Suprapubic skin (tissue), 4 donors: ENCODE results near the gene C15orf39. TPM values are rescaled to one million over a fixed set of nuclear protein-coding genes. Genes with fewer than 3 reads are reported as not detected.

Source experiments
- DNase-seq, 2 donors: peaks; one replicate each; pipeline ENCODE4 v3.0.0-alpha.2; 2019; ENCODE audit warnings: low spot score in 2 of 2
- H3K27ac ChIP-seq: fragments of 200-600 bp; sonication (generic); one replicate; pipeline ENCODE4 v1.5.1; 2019
- H3K27me3 ChIP-seq: fragments of 200-600 bp; sonication (generic); one replicate; pipeline ENCODE4 v1.5.1; 2019
- H3K36me3 ChIP-seq: fragments of 200-600 bp; sonication (generic); one replicate; pipeline ENCODE4 v1.5.1; 2019
- H3K4me1 ChIP-seq: fragments of 200-600 bp; sonication (generic); one replicate; pipeline ENCODE4 v1.5.1; 2019
- H3K4me3 ChIP-seq: fragments of 200-600 bp; sonication (generic); one replicate; pipeline ENCODE4 v1.5.1; 2019; ENCODE audit warnings: mild to moderate bottlenecking
- H3K9me3 ChIP-seq: fragments of 200-600 bp; sonication (generic); one replicate; pipeline ENCODE4 v1.5.1; 2019
- EP300 ChIP-seq: sonication (generic); formaldehyde crosslinking; IDR thresholded peaks from one replicate; pipeline ENCODE4 v1.6.1; 2017; ENCODE audit warnings: antibody characterized with exemption
- POLR2A ChIP-seq, 2 donors: fragments of 450-650 bp; IDR thresholded peaks; one replicate each; pipeline ENCODE4 v1.6.1; 2017; ENCODE audit warnings: antibody characterized with exemption in 2 of 2, mild to moderate bottlenecking in 2 of 2, moderate library complexity in 2 of 2
- POLR2AphosphoS5 ChIP-seq, 3 donors: sonication (generic); formaldehyde crosslinking; IDR thresholded peaks; one replicate each; pipeline ENCODE4 v1.6.1; 2017; ENCODE audit warnings: antibody characterized with exemption in 3 of 3
- WGBS: methylation state at CpG from one replicate; pipeline ENCODE4 v1.1.5; 2018; 5-methylcytosine and 5-hydroxymethylcytosine counted together
- total RNA-seq, 4 donors: library from RNA; depleted of rRNA; stranded (reverse); fragments of >200 nt; gene quantifications; one replicate each; pipeline ENCODE4 v1.1.0, GENCODE V29; 2016
- TF ChIP-seq, protein P1 (sequence below), 2 donors: fragments of 200-600 bp in 1 of 2; fragments of 450-650 bp in 1 of 2; sonication (generic) in 1 of 2; IDR thresholded peaks; one replicate each; pipeline ENCODE4 v1.5.1; 2016 to 2019; ENCODE audit warnings: antibody characterized with exemption in 2 of 2, mild to moderate bottlenecking in 1 of 2, moderate library complexity in 1 of 2

Gene C15orf39
- total RNA-seq, 4 donors from 2014 or later = 33.0 to 35.2 (median 33.3) TPM

DNA sequence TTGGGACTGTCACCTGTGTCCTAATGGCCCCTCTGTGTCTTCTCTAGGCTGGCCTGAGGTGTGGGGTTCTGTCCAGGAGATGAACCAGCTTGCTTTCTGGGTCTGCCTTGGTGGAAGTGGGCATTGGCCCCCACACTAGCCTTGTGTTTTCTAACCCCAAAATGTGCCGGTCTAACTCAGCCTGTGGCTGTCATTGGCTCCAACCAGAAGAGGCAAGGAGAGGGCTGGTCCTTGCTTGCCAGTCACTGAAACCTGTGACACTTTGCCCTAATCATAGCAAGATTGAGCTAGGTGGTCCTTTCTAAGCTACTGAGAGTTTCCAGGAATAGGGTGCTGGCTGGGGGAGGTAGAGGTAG lies 2.2 kb downstream of the C15orf39 start:
- H3K27ac ChIP-seq = peak overlapping the region; percentile 97
- no peaks in the 10 kb centered on the region for H3K27me3 ChIP-seq
- H3K9me3 ChIP-seq = no peaks in the 10 kb centered on the region
- H3K4me1 ChIP-seq = peaks cover 67% of the 10 kb centered on the region
- no peak for DNase-seq
- H3K36me3 ChIP-seq = peaks cover 33% of the 10 kb centered on the region
- H3K4me3 ChIP-seq = peak overlapping the region; percentile 89
- TF ChIP-seq EP300 = no peak
- WGBS = 60% methylated on average over 1 of the region's 1 CpG

DNA sequence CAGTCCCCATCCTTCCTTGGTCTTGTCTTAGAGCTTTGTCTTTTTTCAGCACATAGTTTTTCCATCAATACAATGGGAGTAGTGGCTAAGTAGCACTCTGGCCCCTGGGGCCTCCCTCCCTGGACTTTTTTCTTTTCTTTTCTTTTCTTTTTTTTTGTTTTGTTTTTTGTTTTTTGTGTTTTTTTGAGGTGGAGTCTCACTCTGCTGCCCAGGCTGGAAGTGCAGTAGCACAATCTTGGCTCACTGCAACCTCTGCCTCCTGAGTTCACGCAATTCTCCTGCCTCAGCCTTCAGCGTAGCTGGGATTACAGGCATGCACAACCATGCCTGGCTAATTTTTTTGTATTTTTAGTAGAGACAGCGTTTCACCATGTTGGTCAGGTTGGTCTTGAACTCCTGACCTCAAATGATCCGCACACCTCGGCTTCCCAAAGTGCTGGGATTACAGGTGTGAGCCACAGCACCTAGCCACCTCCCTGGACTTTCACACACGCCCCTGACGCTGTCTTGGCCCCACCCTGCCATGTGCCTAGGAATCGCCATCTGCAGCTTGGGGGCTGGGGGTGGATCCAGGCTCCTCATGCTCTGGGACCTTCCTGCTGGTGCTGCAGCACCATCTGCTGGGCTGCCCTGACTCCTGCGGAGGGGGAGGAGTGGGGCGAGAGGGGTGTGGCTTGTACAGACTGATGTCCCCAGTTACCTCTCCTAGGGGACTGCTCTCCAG lies 2.8 kb downstream of the C15orf39 start:
- no peaks in the 10 kb centered on the region for H3K9me3 ChIP-seq
- H3K4me1 ChIP-seq = peaks cover 67% of the 10 kb centered on the region
- H3K36me3 ChIP-seq = peaks cover 40% of the 10 kb centered on the region
- H3K27ac ChIP-seq = peak overlapping the region; percentile 97
- peak; percentile 96 to 97 for DNase-seq
- peak overlapping the region; percentile 89 for H3K4me3 ChIP-seq
- H3K27me3 ChIP-seq = no peaks in the 10 kb centered on the region
- TF ChIP-seq POLR2AphosphoS5 (IDR thresholded peaks at IDR 0.05) (peak in 2 of 3 donors; percentile 54 to 84), POLR2A (IDR thresholded peaks at IDR 0.05) (no peak), EP300 (no peak)
- TF ChIP-seq, protein P1, sequence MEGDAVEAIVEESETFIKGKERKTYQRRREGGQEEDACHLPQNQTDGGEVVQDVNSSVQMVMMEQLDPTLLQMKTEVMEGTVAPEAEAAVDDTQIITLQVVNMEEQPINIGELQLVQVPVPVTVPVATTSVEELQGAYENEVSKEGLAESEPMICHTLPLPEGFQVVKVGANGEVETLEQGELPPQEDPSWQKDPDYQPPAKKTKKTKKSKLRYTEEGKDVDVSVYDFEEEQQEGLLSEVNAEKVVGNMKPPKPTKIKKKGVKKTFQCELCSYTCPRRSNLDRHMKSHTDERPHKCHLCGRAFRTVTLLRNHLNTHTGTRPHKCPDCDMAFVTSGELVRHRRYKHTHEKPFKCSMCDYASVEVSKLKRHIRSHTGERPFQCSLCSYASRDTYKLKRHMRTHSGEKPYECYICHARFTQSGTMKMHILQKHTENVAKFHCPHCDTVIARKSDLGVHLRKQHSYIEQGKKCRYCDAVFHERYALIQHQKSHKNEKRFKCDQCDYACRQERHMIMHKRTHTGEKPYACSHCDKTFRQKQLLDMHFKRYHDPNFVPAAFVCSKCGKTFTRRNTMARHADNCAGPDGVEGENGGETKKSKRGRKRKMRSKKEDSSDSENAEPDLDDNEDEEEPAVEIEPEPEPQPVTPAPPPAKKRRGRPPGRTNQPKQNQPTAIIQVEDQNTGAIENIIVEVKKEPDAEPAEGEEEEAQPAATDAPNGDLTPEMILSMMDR (IDR thresholded peaks at IDR 0.05) = peak; percentile 94
- 4% methylated on average over 5 of the region's 10 CpGs for WGBS

DNA sequence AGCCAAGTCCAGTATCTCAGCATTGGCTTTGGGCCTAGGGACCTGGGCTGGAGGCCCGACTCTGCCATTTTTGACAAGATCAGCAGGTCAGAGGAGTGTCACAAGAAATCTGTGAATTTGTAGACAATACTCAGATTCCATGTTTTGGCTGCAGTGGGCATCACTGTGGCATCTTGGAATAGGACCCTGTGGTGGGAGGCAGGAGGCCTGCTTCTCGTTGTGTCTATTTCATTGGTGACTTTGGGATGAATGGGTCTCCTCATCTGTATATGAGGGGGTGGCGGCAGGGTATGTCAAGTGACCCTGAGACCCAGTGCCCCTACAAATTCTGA lies 3.3 kb downstream of the C15orf39 start:
- H3K36me3 ChIP-seq = peaks cover 45% of the 10 kb centered on the region
- H3K27me3 ChIP-seq = no peaks in the 10 kb centered on the region
- H3K9me3 ChIP-seq = no peaks in the 10 kb centered on the region
- no peak for TF ChIP-seq EP300
- no peak for TF ChIP-seq POLR2AphosphoS5 (IDR thresholded peaks at IDR 0.05)
- TF ChIP-seq, protein P1 (IDR thresholded peaks at IDR 0.05) = no peak
- TF ChIP-seq POLR2A (IDR thresholded peaks at IDR 0.05) = no peak
- peaks cover 67% of the 10 kb centered on the region for H3K4me1 ChIP-seq
- no peak overlapping the region for H3K27ac ChIP-seq
- no peak for DNase-seq
- 39% methylated on average over 3 of the region's 3 CpGs for WGBS
- no peak overlapping the region for H3K4me3 ChIP-seq

DNA sequence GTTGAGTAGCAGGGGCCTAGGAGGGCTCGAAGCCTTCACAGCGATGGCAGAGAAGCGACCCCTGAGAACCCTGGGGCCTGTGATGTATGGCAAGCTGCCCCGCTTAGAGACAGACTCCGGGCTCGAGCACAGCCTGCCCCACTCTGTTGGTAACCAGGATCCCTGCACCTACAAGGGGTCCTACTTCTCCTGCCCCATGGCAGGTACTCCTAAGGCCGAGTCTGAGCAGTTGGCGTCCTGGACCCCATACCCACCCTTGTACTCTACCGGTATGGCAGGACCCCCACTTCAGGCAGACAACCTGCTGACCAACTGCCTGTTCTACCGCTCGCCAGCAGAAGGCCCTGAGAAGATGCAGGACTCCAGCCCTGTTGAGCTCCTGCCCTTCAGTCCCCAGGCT lies 4.3 kb downstream of the C15orf39 start:
- Histone ChIP-seq H3K4me1 (peaks cover 57% of the 10 kb centered on the region), H3K36me3 (peaks cover 55% of the 10 kb centered on the region), H3K27me3 (no peaks in the 10 kb centered on the region), H3K27ac (no peak overlapping the region), H3K4me3 (no peak overlapping the region), H3K9me3 (no peaks in the 10 kb centered on the region)
- 78% methylated on average over 9 of the region's 11 CpGs for WGBS
- TF ChIP-seq EP300 = no peak
- TF ChIP-seq POLR2AphosphoS5 (IDR thresholded peaks at IDR 0.05) = no peak
- TF ChIP-seq, protein P1 (IDR thresholded peaks at IDR 0.05) = no peak
- no peak for TF ChIP-seq POLR2A (IDR thresholded peaks at IDR 0.05)
- DNase-seq = no peak

DNA sequence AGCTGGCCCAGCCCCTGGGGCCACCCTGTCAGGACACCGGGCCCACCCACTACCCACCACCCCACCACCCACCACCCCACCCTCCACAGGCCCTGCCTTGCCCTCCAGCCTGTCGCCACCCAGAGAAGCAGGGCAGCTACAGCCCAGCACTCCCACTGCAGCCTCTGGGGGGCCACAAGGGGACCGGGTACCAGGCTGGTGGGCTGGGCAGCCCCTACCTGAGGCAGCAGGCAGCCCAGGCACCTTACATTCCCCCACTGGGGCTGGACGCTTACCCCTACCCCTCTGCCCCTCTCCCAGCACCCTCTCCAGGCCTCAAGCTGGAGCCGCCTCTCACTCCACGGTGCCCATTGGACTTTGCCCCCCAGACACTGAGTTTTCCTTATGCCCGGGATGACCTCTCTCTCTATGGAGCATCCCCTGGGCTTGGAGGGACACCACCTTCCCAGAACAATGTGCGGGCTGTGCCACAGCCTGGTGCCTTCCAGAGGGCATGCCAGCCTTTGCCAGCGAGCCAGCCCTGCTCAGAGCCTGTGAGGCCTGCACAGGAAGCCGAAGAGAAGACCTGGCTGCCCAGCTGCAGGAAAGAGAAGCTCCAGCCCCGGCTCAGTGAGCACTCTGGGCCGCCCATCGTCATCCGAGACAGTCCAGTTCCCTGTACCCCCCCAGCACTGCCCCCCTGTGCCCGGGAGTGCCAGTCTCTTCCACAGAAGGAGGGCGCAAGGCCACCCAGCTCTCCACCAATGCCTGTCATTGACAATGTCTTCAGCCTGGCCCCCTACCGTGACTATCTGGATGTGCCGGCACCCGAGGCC lies 5.3 kb downstream of the C15orf39 start:
- Histone ChIP-seq H3K27ac (no peak overlapping the region), H3K27me3 (no peaks in the 10 kb centered on the region)
- WGBS = 73% methylated on average over 13 of the region's 19 CpGs

More for the DNA sequence above, 5.3 kb downstream of the C15orf39 start:
- peaks cover 59% of the 10 kb centered on the region for H3K4me1 ChIP-seq
- H3K36me3 ChIP-seq = peaks cover 65% of the 10 kb centered on the region
- no peaks in the 10 kb centered on the region for H3K9me3 ChIP-seq
- TF ChIP-seq POLR2A (IDR thresholded peaks at IDR 0.05) (no peak), POLR2AphosphoS5 (IDR thresholded peaks at IDR 0.05) (no peak), EP300 (no peak)
- TF ChIP-seq, protein P1 (IDR thresholded peaks at IDR 0.05) = no peak
- no peak for DNase-seq
- H3K4me3 ChIP-seq = no peak overlapping the region
